ENCODE measurements around the gene PNMA1.

PNMA1 gene

DNA sequence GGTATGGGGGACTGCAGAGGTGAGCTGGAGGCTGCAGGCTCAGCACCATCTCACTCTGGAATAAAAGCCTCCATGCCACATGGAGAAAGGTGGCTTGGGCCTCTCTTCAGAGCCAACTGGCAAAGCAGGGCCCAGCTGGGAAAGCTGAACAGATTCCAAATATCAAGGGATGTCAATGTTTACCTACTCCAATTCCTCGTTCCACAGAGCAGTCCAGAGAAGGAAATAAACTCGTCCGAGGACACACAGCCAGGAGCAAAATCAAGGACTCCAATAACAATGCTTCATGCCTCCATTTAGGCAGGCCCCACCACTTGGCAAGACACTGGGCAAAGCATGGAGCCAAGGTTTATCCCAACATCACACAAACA lies 36.3 kb upstream of the PNMA1 start:
- peak; percentile 83 for DNase-seq (ENCODE audit: low spot score)

DNA sequence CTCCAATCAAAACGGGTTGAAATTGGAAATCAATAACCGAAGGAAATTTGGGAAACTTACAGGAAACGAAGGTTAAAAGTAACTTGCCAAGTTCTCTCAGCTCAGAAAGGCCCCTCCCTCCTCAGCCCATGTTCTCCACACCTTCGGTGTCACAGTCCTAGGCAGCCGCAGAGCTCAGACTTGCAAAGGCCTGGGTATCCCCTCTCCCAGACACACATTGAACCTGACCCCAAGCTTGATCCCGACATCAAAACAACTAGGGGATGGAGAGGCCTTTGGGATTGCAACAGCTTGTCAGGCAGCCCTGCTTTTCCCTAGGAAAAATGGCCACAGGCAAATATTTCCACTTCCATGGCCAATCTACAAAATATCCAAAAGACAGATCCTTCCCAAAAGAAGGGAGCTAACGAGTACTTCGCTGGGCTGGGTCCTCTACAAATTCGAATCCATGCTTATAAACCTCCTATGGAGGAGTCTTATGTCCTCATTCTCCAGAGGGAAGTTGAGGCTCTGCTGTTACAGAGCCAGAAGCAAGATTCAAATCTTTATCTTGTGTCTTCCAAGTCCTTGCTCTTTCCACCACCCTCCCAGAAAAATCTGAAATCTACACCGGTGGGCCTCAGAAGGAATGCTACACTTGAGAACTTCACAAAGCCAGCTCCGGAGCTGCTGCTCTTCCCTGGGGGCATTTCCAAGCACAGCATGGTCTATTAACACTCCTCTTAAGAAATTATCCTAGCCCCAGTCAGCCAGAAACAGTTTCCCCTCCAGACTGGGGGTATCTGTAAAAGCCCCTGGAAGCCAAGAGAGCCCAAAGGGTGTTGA lies 35.7 kb upstream of the PNMA1 start:
- DNase-seq (ENCODE audit: low spot score), result no peak

DNA sequence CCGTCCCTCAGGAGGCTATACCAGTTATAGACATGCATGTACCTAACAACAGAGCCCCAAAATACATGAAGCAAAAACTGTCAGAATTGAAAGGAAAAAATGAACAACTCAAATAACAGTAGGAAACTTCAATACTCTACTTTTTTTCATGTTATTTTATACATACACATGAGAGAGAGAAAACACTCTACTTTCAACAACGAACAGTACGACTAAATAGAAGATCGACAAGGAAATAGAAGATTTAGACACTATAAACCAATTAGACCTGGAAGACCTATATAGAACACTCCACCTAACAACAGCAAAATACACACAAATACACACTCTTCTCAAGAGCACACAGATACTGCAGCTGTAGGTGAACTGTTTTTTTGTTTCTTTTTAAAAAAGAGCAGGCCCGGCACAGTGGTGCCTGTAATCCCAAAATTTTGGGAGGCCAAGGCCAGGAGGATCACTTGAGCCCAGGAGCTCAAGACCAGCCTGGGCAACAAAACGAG lies 34.7 kb upstream of the PNMA1 start:
- DNase-seq (ENCODE audit: low spot score), result no peak

DNA sequence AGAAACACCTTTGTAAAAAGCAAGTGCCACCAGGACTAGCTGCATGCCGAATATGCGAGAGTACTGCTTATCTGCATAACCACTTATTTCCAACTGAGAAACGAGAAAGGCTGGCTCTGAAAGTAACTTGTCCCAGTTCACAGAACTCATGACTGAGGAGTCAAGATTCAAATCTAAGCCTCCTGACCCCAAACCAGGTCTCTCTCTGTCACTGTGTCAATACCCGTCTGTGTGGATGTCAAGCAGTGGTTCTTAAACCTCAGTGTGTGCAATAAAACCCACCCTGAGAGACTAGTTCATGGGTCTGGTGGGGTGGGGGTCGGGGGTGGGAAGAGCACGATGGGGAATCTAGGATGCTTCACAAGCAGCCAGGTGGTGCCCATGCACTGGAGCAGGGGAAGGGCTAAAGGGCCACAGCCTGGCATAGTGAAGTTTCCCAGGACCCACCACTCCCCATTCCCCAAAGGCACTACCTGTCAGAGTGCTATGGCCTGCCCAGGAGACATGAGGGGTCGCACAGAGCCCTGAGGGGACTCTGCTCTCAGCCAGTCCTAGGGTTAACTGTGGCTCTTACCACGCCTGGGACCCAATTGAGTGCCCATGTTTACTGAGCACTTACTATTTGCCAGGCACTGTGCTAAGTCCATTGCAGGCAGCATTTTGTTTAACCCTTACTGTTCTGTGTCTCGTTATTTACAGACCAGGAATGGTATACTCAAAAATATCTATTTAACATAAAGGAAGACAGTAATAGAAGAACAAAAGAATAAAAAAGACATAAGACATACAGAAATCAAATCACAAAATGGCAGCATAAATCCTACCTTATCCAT lies 33.4 kb upstream of the PNMA1 start:
- no peak for DNase-seq (ENCODE audit: low spot score)

DNA sequence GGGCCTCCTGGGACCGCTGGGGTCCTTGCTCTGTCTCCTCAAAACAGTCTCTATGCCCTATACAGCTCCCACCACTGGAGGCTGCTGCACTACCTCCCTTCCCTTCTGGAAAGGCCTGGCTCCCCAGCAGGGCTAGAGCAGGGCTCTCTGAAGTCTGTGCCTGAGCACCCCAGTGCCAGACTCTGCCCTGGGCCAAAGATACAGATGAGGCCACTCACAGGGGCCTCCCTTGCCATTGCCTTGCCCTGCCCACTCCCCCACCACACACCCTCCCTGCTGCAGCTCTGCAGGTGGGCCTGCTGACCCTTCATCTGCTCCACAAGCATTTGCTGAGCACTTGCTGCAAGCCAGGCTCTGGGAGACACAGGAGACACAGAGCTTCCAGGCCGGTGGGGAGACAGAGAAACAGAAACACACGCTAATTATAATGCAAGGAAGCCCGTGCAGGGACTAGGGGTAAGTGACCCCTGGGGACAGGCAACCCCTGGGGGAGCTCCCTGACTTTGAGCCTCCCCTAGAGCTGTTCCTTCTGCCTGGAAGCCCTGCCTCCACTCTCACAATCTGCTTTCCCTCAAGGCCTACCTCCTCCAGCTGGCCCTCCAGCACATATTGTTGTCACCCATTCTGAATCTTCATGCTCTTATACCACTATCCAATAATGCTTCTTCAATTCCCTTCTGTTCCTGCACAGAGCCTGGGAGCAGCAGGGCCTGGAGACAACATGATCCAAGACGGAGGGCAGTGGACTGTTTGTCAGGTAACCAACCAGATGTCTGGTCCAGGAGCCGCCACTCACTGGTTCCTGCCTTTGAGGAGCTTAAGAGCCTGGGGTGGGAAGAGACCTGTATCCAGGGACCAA lies 32.6 kb upstream of the PNMA1 start:
- DNase-seq (ENCODE audit: low spot score), result no peak

DNA sequence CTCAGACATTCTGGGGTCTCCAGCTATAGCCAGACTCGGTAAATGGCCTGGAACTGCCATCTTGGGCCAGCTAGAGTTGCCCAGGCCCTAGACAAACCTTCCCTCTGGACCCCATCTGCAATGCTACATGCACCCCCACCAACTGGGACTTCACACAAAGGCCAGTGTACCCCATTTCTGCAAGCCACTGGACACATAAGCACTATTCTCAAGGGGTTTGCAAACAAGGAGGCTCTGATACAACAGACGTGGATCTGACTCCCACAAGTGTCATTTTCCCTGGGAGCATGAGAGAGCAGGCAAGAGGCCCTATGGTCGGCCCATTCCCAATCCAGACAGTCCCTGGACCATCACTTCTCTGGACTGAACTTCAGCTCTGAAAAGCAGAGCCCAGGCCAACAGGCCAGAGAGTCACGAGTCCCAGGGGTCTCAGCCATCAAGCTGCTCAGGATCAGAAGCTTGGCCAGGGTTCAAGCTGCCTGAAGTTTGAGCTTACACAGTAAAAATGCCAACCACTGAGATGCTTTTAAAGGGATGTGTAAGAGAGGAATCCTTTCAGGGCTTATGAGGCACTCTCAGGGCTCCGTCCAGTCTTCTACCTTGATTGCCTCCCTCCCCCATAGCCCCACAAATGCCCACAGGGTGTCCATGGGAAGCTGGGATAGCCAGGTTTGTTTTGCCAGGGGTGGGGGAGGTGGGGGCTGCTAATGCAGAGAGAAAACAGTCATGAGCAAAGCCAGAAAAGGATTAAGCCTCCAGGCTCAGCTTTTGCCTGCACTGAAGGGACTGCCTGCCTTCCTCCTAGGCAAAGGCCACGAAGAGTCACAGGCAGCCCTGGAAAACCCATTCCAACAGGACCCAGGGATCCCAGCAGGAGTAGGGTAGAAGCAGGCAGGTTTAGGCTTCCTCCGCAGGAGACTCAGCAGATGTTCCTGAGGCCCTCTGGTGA lies 31.7 kb upstream of the PNMA1 start:
- DNase-seq (ENCODE audit: low spot score), result no peak

DNA sequence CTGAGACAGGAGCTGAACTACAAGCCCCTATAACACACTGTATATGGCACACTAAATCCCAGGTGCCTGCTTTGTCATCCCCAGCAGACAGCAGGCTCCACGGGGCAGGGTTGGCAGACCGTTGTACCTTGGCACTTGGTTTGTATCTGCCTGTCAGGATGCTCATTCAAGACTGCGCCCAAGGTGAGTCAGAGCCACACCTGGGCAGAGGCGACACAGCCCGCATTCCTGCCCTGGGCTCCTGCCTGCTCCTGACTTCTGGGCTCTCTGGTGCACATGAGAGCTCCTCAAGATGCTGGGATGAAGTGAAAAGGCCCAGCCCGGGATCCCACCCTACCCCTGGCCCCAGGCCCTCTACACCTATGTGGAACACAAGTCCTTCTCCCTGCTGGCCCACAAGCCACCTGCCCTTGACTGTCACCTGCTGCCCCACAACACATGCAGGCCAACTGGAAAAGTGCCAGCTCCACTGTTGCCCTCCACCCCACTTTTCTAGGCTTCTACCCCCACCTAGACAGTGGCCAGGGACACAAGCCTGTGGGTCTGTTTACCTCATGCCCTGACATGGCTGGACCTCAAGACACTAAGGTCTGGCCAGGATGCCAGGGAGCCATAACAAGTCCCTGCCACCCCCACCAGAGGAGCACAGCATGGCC lies 30.8 kb upstream of the PNMA1 start:
- DNase-seq (ENCODE audit: low spot score), result no peak

DNA sequence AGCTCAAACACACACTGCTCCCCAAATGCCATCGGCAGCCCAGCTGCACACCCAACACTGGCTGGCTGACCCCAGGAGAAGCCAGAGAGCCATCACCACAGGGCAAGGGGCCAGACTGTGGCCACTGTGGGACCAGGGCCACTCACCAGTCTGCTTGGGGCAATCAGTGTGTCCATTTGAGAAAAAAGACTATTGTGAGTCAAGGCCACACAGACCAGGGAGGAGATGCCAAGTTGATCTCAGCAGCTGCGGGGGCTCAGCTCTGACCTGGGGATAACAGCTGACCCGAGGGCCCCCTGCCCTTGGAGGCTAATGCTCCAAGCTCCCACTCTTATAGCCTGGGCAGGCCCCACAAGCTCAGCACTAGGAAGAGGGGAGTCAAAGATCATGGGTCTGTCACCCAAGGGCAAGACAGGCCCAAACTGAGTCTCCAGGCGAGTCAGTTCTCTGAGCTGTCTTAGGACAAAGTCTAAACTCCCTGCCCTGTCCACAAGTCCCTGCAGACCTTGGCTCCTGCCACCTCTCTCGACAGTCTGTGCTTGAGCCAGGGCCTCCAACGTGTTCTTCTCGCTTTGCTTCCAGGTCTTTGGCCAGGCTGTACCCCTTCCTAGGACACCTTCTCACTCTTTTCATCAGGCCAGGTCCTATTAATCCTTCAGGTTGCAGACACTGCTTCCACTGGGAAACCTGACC lies 30.1 kb upstream of the PNMA1 start:
- DNase-seq (ENCODE audit: low spot score), result no peak

DNA sequence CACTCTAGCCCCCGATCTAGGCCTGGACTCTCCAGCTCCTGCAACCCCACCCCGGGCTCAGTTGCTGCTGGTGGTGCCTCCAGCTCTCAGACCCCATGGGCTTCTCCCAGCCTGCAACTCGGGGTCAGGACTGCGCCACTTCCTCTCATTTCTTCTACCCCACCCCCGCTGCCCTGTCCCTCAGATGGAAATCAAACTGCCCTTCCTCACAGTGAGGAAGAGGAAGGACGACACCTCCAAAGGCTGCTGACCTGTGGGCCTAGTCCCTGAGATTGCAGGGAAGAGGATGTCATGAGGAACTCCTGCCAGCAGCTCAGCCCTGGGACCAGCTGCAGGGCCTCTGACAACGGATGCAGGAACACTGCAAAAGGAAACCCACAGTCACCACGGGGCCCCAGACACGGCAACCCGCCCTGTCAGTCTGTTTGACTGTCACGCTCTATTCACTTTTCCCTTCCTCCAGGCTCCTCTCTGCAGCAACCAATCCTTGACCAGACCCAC lies 29.3 kb upstream of the PNMA1 start:
- DNase-seq (ENCODE audit: low spot score), result no peak

DNA sequence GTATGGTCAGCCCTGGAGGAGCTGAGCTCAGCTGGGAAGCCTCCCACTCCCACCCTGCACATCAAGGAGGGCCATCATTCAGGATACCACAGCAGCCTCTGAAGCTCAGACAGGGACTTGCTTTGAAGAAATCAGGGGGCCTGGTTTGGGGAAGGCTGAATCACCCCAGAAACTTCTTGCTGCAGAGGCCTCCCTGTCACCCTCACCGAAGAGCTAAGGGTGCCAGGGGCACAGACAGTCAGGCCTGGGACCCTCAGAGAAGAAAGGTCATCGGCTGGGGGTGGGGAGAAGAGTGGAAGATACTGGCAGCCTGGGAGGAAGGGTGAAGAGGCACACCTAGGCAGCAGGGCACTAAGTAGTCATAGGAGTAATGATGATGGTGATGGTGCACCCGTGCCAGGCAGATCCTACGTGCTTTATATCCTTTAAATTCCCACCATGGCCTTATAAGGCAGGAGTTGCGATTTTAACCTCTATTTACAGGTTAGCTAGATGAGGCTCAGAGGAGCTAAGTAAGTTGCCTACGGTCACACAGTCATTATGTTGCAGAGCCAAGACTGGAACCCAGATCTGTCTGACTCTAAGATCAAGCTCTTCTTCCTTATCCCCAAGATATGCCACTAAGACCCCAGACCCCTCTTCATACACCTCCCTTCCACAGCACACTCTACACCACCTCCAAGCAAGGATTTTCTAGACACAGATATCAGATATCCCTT lies 28.5 kb upstream of the PNMA1 start:
- DNase-seq (ENCODE audit: low spot score), result no peak

DNA sequence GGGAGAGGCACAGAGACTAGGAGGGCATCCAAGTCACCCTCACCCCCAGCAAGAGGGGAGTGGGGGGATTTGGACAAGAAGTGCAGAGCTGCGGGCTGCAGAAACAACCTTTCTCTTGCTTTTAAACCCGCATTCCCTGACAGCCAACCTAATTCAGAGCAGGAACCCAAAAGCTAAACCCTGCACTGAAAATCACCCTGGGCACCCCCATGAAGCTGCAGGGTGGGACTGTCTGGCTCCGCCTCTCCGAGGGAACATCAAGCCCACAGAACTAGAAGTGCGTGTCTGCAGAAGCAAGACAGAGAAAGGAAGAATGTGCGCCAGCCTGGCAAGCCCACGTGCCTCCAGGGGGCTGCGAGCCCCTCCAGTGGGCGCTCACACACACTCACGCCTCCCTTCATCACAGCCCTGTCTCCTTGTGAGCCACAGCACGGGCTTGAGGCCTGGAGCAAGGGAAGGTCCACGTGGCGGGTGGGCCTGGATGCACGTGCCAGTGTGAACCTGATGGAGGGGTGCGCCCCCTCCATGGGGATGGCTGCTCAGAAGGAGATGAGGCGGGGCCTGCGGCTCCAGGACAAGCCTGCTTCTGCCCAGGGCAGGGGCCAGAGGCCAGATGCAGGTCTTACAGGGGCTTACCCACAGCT lies 27.8 kb upstream of the PNMA1 start:
- DNase-seq (ENCODE audit: low spot score), result no peak

DNA sequence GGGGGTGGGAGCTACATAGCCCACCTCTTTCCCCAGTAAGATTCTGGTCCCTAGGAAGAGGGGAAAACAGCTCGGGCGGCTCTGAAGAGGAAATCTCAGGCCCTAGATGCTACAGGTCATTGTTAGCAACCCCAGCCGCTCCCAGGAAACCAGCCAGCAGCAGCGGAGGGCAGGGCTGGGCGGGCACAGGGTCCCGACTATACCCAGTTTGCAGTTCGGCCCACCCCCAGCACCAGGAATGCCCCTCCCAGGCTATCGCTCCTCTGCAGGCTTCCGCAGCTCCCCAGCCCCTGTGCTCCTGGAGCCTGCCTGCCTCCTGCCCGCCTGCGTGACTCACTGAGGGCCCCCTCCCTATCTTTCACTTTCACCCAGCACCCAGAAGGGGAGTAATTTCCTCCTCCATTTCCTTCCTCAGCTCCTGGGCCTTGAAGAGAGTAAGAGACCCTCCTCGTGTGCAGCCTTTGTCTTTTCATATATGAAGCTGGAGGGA lies 27.2 kb upstream of the PNMA1 start:
- no peak for DNase-seq (ENCODE audit: low spot score)

DNA sequence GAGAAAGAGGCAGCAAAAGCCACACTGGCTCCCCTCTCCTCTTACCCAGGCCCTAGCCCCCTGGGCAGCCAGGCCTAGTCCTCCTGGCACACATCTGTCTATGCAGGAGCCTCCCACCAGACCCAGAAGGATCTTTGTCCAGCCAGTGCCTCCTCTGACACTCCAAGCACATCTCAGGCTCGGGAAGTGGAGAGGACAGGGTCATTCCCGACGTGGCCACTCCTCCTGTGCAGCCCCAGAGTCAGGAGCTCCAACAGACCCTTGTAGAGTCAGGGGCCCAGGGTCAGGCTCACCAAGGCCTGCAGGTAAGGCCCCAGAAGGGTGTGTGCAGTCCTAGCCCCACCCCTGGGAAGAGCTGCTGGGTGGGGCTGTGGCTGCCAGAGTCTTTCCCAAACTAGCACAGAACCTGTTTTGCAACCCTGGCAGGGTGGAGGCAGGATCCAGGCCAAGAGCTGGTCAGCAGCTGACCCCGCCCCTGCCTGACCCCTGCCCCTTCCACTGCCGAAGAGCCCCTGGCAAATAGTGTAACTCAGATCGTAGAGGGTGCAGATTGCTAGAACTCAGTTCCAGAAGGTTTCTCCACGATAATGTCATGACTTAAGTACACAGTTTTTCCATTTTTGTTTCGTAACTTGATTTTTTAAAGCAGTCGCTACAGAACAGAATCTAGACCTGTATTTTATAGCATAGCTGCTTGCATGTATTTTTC lies 26.6 kb upstream of the PNMA1 start:
- DNase-seq (ENCODE audit: low spot score), result no peak

DNA sequence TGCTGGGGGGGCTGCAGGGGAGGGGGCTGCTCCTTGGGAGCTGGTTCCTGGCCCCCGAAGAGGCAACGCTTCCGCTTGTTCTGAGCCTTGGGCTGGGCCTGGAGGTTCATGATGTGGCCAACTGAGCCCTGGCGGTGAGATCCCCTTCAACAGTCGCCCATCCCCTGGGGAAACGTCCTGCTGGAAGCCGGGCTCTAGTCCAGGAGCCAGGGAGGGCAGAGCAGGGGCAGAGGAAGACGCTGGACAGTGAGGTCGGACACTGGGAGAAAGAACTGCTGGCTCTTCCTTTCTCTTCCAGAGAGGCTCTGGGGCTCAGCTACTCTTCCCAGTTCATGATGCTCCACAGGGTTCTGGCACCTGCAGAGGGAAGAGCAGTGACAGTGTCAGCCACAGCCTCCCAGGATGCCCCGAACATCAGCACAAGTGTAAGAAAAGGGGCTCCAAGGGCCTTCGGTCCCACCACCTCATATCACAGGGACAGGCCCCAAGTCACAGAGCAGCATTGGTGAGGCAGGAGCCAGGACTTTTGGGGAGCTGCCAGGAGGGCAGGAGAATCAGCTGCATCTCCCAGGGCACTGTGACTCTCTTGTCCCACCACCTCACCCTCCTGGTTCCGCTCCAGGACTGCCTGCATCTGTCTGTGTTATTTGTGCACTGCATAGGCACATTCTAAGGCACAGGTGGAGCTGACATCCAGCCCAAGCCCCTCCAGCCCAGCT lies 25.9 kb upstream of the PNMA1 start:
- no peak for DNase-seq (ENCODE audit: low spot score)

DNA sequence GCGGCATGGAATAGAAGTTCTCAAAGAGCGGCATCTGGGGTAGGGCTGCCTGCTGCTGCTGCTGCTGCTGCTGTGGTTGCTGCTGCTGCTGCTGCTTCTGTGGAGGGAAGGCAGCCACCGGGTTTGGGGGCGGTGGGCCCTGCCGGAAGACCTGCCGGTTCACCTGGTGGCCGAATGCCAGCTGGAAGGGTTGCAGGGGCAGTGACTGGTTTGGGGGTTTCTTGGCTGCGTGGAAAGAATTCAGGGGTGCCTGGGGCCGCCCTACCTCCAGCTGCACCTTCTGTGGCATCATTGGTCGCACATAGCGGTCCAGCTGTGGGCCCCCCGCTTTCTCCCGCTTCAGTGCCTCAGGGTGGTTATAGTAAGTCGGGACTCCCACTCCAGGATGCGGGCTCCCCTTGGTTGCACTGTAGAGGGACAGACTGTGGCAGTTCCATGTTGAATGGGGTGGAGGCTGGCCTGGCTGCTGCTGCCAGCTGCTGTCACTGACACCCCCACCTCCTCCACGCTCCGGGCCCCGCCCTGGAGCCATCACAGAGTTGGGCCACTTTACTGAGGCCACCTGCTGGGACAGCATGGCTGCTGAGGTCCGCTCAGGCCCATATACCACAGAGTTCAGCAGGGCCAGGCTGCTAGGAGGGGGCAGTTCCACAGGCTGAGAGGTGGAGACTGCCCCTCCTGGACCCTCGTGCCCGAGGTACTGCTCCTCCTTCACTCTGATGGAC lies 25.2 kb upstream of the PNMA1 start:
- DNase-seq (ENCODE audit: low spot score), result no peak

DNA sequence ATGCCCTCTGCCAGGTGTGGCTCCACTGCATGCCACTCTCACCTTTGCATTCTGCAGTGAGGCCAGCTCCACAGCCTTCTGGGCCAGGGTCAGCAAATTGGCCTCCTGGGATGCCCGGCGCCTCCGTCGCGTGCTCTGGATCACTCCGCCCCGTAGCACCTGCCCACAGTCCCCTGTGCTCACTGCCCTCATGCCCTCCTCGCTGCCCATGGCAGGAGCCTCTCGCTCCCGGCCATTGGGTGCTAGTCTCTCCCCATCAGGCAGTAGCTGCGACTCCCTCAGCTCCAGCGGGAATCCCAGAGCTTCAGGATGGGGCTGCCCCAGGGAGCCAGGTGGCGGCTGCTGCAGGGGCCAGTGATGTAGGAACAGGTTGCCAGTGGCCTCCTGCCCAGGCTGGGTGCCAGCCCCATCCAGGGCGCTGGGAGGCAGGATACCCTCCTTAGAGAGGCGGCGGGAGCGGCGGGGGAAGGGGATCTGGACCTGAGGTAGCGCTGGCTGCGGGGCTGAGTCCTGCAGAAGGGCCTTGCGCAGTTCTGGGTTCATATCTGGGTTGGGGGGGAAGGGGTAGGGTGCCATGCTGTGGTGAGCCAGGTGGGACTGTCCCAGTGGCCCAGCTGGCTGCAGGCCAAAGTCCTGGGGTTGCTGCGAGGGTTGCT lies 24.5 kb upstream of the PNMA1 start:
- DNase-seq (ENCODE audit: low spot score), result no peak

Data from cerebellar cortex (tissue), 1 donor.